GM12878 (cell line): ENCODE measurements around the gene CAMTA1. TPM values are rescaled to one million over a fixed set of nuclear protein-coding genes. Genes with fewer than 3 reads are reported as not detected.

Experiments
- ATAC-seq: fragments of 200-7000 bp; cut with Tn5 transposase; 3 replicates; pipeline ENCODE4 v1.9.1; 2020; ENCODE audit warnings: mild to moderate bottlenecking, moderate library complexity
- BruUV-seq: library from RNA; stranded (reverse); fragments of 400-500 nt; replicated peaks from 2 replicates; lab custom pipeline; 2021; lab: Mats Ljungman, UMichigan
- CTCF ChIA-PET: fragments of 300-600 bp; sonication (Branson Sonifier 250); formaldehyde crosslinking; extraction: SDS; loops from one replicate; lab custom pipeline; 2021; ENCODE audit warnings: inconsistent platforms; lab: Yijun Ruan, JAX
- POLR2A ChIA-PET: fragments of 350-600 bp; formaldehyde crosslinking; extraction: SDS; loops from one replicate; lab custom pipeline; 2021; ENCODE audit warnings: inconsistent platforms; lab: Charles Lee
- RAD21 ChIA-PET: fragments of 300-600 bp; sonication (Branson Sonifier 250); formaldehyde crosslinking; loops from one replicate; lab custom pipeline; 2023; ENCODE audit warnings: antibody characterized with exemption; ENCODE audit not compliant: unreplicated experiment; lab: Charles Lee
- SMC1A ChIA-PET: fragments of 300-600 bp; sonication (Branson Sonifier 250); formaldehyde crosslinking; loops from one replicate; lab custom pipeline; 2023; ENCODE audit not compliant: unreplicated experiment, uncharacterized antibody; lab: Charles Lee
- DNase-seq: peaks from one replicate; pipeline ENCODE4 v3.0.0-alpha.2; 2011; ENCODE audit warnings: low read depth, low spot score
- FAIRE-seq: peaks from 3 replicates; lab custom pipeline; 2011; peaks lifted over from hg19 to GRCh38; lab: Jason Lieb, UNC
- H2AFZ ChIP-seq: 2 replicates; pipeline ENCODE4 v1.6.0; 2011; ENCODE audit warnings: low read depth, low read length, control low read depth; ENCODE audit not compliant: control insufficient read depth
- H3K27ac ChIP-seq: 2 replicates; pipeline ENCODE4 v1.5.1; 2011; ENCODE audit warnings: control low read depth; ENCODE audit not compliant: control insufficient read depth, insufficient read depth
- H3K27me3 ChIP-seq, 2 experiments: replicated peaks in 1 of 2; 2 replicates each; pipeline versions ENCODE4 v1.6.0 to v1.6.1; 2011; ENCODE audit warnings: low read length in 1 of 2; ENCODE audit not compliant: control insufficient read depth in 2 of 2, insufficient read depth in 2 of 2
- H3K36me3 ChIP-seq, 2 experiments: 2 replicates each; pipeline ENCODE4 v1.5.1; 2011; ENCODE audit warnings: low read length in 1 of 2; ENCODE audit not compliant: control insufficient read depth in 2 of 2, insufficient read depth in 2 of 2
- H3K4me1 ChIP-seq: 2 replicates; pipeline ENCODE4 v1.6.1; 2011; ENCODE audit warnings: mild to moderate bottlenecking, low read length, moderate library complexity, mixed read lengths; ENCODE audit not compliant: control insufficient read depth, insufficient read depth
- H3K4me2 ChIP-seq: 2 replicates; pipeline ENCODE4 v1.6.0; 2011; ENCODE audit warnings: control low read depth; ENCODE audit not compliant: control insufficient read depth, insufficient read depth
- H3K4me3 ChIP-seq: fragments of 200-600 bp; sonication (generic); 2 replicates; pipeline ENCODE4 v1.5.1; 2016
- H3K79me2 ChIP-seq: 2 replicates; pipeline ENCODE4 v1.6.0; 2011; ENCODE audit warnings: low read length; ENCODE audit not compliant: control insufficient read depth, insufficient read depth
- H3K9ac ChIP-seq: 2 replicates; pipeline ENCODE4 v1.8.0; 2011; ENCODE audit warnings: low read length, control low read depth, mixed read lengths; ENCODE audit not compliant: control insufficient read depth, insufficient read depth
- H3K9me3 ChIP-seq: replicated peaks from 3 replicates; pipeline ENCODE4 v1.5.1; 2011; ENCODE audit warnings: mild to moderate bottlenecking, low read length; ENCODE audit not compliant: control insufficient read depth, insufficient read depth
- H4K20me1 ChIP-seq: 2 replicates; pipeline ENCODE4 v1.6.0; 2011; ENCODE audit not compliant: control insufficient read depth, insufficient read depth
- ATF7 ChIP-seq: fragments of 450-650 bp; IDR thresholded peaks from 2 replicates; pipeline ENCODE4 v1.6.1; 2016; ENCODE audit warnings: low read depth, mild to moderate bottlenecking
- CTCF ChIP-seq, 3 experiments: IDR thresholded peaks in 2 of 3; conservative IDR thresholded peaks in 1 of 3; 2 replicates each; pipeline ENCODE4 v1.5.1; 2011; ENCODE audit warnings: low read depth in 3 of 3, low read length in 3 of 3, mild to moderate bottlenecking in 3 of 3, control low read depth in 2 of 3, moderate library complexity in 2 of 3, inconsistent platforms in 1 of 3, mixed read lengths in 1 of 3; ENCODE audit not compliant: control insufficient read depth in 2 of 3, insufficient read depth in 1 of 3; ENCODE audit errors: extremely low read depth in 1 of 3
- E4F1 ChIP-seq: fragments of 450-650 bp; IDR thresholded peaks from 2 replicates; pipeline ENCODE4 v1.6.1; 2018; ENCODE audit warnings: borderline replicate concordance, mild to moderate bottlenecking; ENCODE audit not compliant: partially characterized antibody
- ELK1 ChIP-seq: IDR thresholded peaks from 2 replicates; pipeline ENCODE4 v1.6.1; 2012; ENCODE audit warnings: low read depth, low read length, improper control_type of control experiment
- ETV6 ChIP-seq, 2 experiments: fragments of 450-650 bp in 1 of 2; IDR thresholded peaks in 1 of 2; conservative IDR thresholded peaks in 1 of 2; 2 replicates each; pipeline ENCODE4 v1.6.1; 2014; ENCODE audit warnings: antibody characterized with exemption in 1 of 2, borderline replicate concordance in 1 of 2, low read depth in 1 of 2, mild to moderate bottlenecking in 1 of 2, moderate library complexity in 1 of 2
- HDAC2 ChIP-seq: fragments of 200-600 bp; sonication (generic); IDR thresholded peaks from 2 replicates; pipeline ENCODE4 v1.6.1; 2017
- KDM1A ChIP-seq: fragments of 200-600 bp; sonication (generic); IDR thresholded peaks from 2 replicates; pipeline ENCODE4 v1.6.1; 2016; ENCODE audit warnings: borderline replicate concordance
- MYC ChIP-seq: IDR thresholded peaks from 2 replicates; pipeline ENCODE4 v1.6.1; 2011; ENCODE audit warnings: mild to moderate bottlenecking, low read length, moderate library complexity, inconsistent platforms; ENCODE audit not compliant: insufficient read depth, insufficient replicate concordance, insufficient read length, severe bottlenecking
- NFIC ChIP-seq: IDR thresholded peaks from 2 replicates; pipeline ENCODE4 v1.6.1; 2012; ENCODE audit warnings: low read depth, mild to moderate bottlenecking, inconsistent platforms, low read length, moderate library complexity
- NFYA ChIP-seq: IDR thresholded peaks from 2 replicates; pipeline ENCODE4 v1.6.1; 2011; ENCODE audit warnings: low read depth, mild to moderate bottlenecking, low read length, improper control_type of control experiment, borderline replicate concordance
- PKNOX1 ChIP-seq: fragments of 450-650 bp; IDR thresholded peaks from 2 replicates; pipeline ENCODE4 v1.6.1; 2016; ENCODE audit warnings: mild to moderate bottlenecking
- PML ChIP-seq: IDR thresholded peaks from 2 replicates; pipeline ENCODE4 v1.6.1; 2012; ENCODE audit warnings: low read length, inconsistent platforms
- POLR2AphosphoS5 ChIP-seq: IDR thresholded peaks from 2 replicates; pipeline ENCODE4 v1.6.1; 2011; ENCODE audit warnings: mild to moderate bottlenecking, low read length, inconsistent platforms
- SP1 ChIP-seq: IDR thresholded peaks from one replicate; pipeline ENCODE4 v1.6.1; 2011; ENCODE audit warnings: low read depth, low read length
- TCF3 ChIP-seq: IDR thresholded peaks from 2 replicates; pipeline ENCODE4 v1.6.1; 2012; ENCODE audit warnings: low read depth, mild to moderate bottlenecking, low read length, borderline replicate concordance; ENCODE audit not compliant: insufficient read depth
- WGBS: methylation state at CpG from one replicate; pipeline ENCODE4 v1.1.6; 2016; ENCODE audit warnings: low lambda C conversion rate; ENCODE audit not compliant: insufficient replicate concordance, insufficient coverage; ENCODE audit errors: missing lambda C conversion rate; 5-methylcytosine and 5-hydroxymethylcytosine counted together
- in situ Hi-C: fragments of 300-500 bp; cut with MboI; formaldehyde crosslinking; loops from 9 replicates; pipeline ENCODE4 v1.14.3; 2018; ENCODE audit warnings: mixed read lengths
- intact Hi-C: fragments of 100-400 bp; cut with micrococcal nuclease; formaldehyde crosslinking; loops from one replicate; pipeline ENCODE4 v1.14.2; 2022; ENCODE audit not compliant: unreplicated experiment
- polyA plus RNA-seq, 11 experiments: library from polyadenylated mRNA; depleted of rRNA in 4 of 11; unstranded in 6 of 11; stranded (reverse) in 5 of 11; fragments of >200 nt; fragmentation: Nextera tagmentation in 4 of 11; fragmentation: Illumina TruSeq in 1 of 11; extraction: Ambion mirVana in 4 of 11; extraction: Trizol in 1 of 11; gene quantifications; 1 replicate in 1 of 11; 2 replicates in 10 of 11; pipeline versions ENCODE4 v1.2.1 to v1.2.3, GENCODE V29; 2011 to 2016; ENCODE audit warnings: inconsistent platforms in 2 of 11, missing spikeins in 2 of 11, low read depth in 1 of 11
- total RNA-seq, 4 experiments: library from RNA; depleted of rRNA in 3 of 4; stranded (reverse); fragments of >200 nt in 3 of 4; fragmentation: Illumina TruSeq in 1 of 4; extraction: Trizol in 1 of 4; gene quantifications; 2 replicates each; pipeline versions ENCODE4 v1.2.1 to v1.2.3, GENCODE V29; 2013 to 2021

Gene CAMTA1
- total and polyA plus RNA-seq, 10 of the 15 experiments (the other 5 are each of a cell fraction or from before 2014, with no cell fraction given), result 37.7 to 148 (median 76.4) TPM

DNA sequence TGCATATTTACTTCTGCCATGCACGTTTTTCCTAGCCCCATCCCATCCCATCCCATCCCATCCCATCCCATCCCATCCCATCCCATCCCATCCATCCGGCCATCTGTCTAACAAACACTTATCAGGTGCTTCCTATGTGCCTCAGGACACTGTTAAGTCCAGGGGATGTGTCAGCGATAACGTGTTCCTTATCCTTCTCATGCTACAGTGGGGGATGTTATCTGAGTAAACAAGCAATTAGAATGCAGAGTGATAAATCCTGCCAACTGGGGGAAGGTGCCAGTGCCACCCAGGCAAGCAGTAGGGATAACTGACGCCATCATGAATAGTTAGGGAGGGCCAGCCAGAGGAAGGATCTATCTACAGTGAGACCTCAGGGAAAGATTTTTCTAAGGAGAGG lies 304.2 kb downstream of the CAMTA1 start:
- POLR2A ChIA-PET, result no interaction called here
- H4K20me1 ChIP-seq, result no peaks in the 10 kb centered on the region
- RAD21 ChIA-PET, result no interaction called here
- H3K36me3 ChIP-seq, result no peaks in the 10 kb centered on the region
- no peak for ATAC-seq
- no peaks in the 10 kb centered on the region for H3K79me2 ChIP-seq
- no peak overlapping the region for H3K27ac ChIP-seq
- in situ Hi-C loops (no loop called here), intact Hi-C loops (no loop called here)
- H3K4me2 ChIP-seq, result no peak overlapping the region
- CTCF ChIA-PET, result no interaction called here
- H3K27me3 ChIP-seq, result no peaks in the 10 kb centered on the region; a peak in 1 of 4 replicates
- FAIRE-seq, result no peak
- H3K9me3 ChIP-seq, result no peaks in the 10 kb centered on the region
- H3K4me3 ChIP-seq, result no peak overlapping the region
- no TSS peak for BruUV-seq
- no peaks in the 10 kb centered on the region for H3K4me1 ChIP-seq
- H2AFZ ChIP-seq, result no peak overlapping the region
- no peak overlapping the region for H3K9ac ChIP-seq
- SMC1A ChIA-PET, result no interaction called here
- DNase-seq, result no peak
- TF ChIP-seq POLR2AphosphoS5 (no peak), SP1 (no peak), MYC (no peak), PML (no peak), HDAC2 (no peak), E4F1 (no peak), KDM1A (no peak), ELK1 (no peak), ETV6 (conservative IDR thresholded peaks at IDR 0.05 in 1 of 2, IDR thresholded peaks at IDR 0.05 in 1 of 2; ENCODE audit: borderline replicate concordance in 1 of 2, low read depth in 1 of 2) (no peak), TCF3 (no peak), CTCF (IDR thresholded peaks at IDR 0.05 in 2 of 3, conservative IDR thresholded peaks at IDR 0.05 in 1 of 3; ENCODE audit: control insufficient read depth in 2 of 3, extremely low read depth in 1 of 3, insufficient read depth in 1 of 3, low read depth in 3 of 3, low read length in 3 of 3) (no peak), NFYA (no peak), ATF7 (no peak), NFIC (no peak), PKNOX1 (no peak)
- TF ChIP-seq, all 136 proteins: peak for 0
- WGBS, result 33% methylated on average over 5 of the region's 5 CpGs
